ENCODE data around the gene IRAK1.

GRCh38 chrX:153991013-153991580, 28.6 kb downstream of the IRAK1 start:
- TF ChIP-seq CTCF (optimal IDR thresholded peaks at IDR 0.05 in 1 of 3, IDR thresholded peaks at IDR 0.05 in 1 of 3, conservative IDR thresholded peaks at IDR 0.05 in 1 of 3; ENCODE audit: extremely low read depth in 1 of 3, insufficient read depth in 2 of 3, low read length in 3 of 3) (no peak), EZH2 (IDR thresholded peaks at IDR 0.05; ENCODE audit: low read length) (no peak)

All from keratinocyte (primary cell).